ENCODE data around the gene ATOSA.

ATOSA gene

GRCh38 chr15:52679232-52680040, at the start of gene ATOSA:
Gene ATOSA, minus strand, starts transcription at chr15:52679388. Its CDS starts 1,367 bp downstream, at chr15:52678021.
- Mint-ChIP-seq H3K27me3 (no peaks in the 10 kb centered on the region), H3K4me1 (peaks cover 48% of the 10 kb centered on the region), H3K27ac (peak within 1 kb of the TSS; percentile 99), H3K4me3 (peak within 1 kb of the TSS; percentile 91), H3K36me3 (peaks cover 3% of the 10 kb centered on the region), H3K9me3 (no peaks in the 10 kb centered on the region)

GRCh38 chr15:52728899-52729298, 49.7 kb upstream of the ATOSA start:
- Mint-ChIP-seq H3K4me1 (peaks cover 26% of the 10 kb centered on the region), H3K27me3 (no peaks in the 10 kb centered on the region), H3K9me3 (no peaks in the 10 kb centered on the region), H3K36me3 (no peaks in the 10 kb centered on the region), H3K4me3 (no peak overlapping the region), H3K27ac (peak overlapping the region; percentile 48)

GRCh38 chr15:52727815-52728214, 48.6 kb upstream of the ATOSA start:
- Mint-ChIP-seq H3K9me3 (no peaks in the 10 kb centered on the region), H3K4me1 (peaks cover 26% of the 10 kb centered on the region), H3K27me3 (no peaks in the 10 kb centered on the region), H3K4me3 (no peak overlapping the region), H3K36me3 (no peaks in the 10 kb centered on the region), H3K27ac (no peak overlapping the region)

GRCh38 chr15:52726195-52726594, 47.0 kb upstream of the ATOSA start:
- Mint-ChIP-seq H3K4me1 (peaks cover 25% of the 10 kb centered on the region), H3K27me3 (no peaks in the 10 kb centered on the region), H3K36me3 (no peaks in the 10 kb centered on the region), H3K4me3 (no peak overlapping the region), H3K27ac (no peak overlapping the region), H3K9me3 (no peaks in the 10 kb centered on the region)

- H3K4me3 Mint-ChIP-seq, result no peak overlapping the region
- no peaks in the 10 kb centered on the region for H3K4me1 Mint-ChIP-seq
- H3K36me3 Mint-ChIP-seq, result no peaks in the 10 kb centered on the region
- no peaks in the 10 kb centered on the region for H3K27me3 Mint-ChIP-seq
- H3K27ac Mint-ChIP-seq, result no peak overlapping the region
- no peaks in the 10 kb centered on the region for H3K9me3 Mint-ChIP-seq
Observed at GRCh38 chr15:52718551-52718950, 39.4 kb upstream of the ATOSA start.

- Mint-ChIP-seq H3K36me3 (no peaks in the 10 kb centered on the region), H3K27ac (no peak overlapping the region), H3K27me3 (no peaks in the 10 kb centered on the region), H3K9me3 (no peaks in the 10 kb centered on the region), H3K4me1 (no peaks in the 10 kb centered on the region), H3K4me3 (no peak overlapping the region)
Observed at GRCh38 chr15:52717924-52718323, 38.7 kb upstream of the ATOSA start.

GRCh38 chr15:52717481-52717880, 38.3 kb upstream of the ATOSA start:
- Mint-ChIP-seq H3K27ac (no peak overlapping the region), H3K4me3 (no peak overlapping the region), H3K4me1 (no peaks in the 10 kb centered on the region), H3K27me3 (no peaks in the 10 kb centered on the region), H3K9me3 (no peaks in the 10 kb centered on the region), H3K36me3 (no peaks in the 10 kb centered on the region)

- H3K4me3 Mint-ChIP-seq, result no peak overlapping the region
- no peaks in the 10 kb centered on the region for H3K36me3 Mint-ChIP-seq
- no peak overlapping the region for H3K27ac Mint-ChIP-seq
- no peaks in the 10 kb centered on the region for H3K9me3 Mint-ChIP-seq
- H3K4me1 Mint-ChIP-seq, result no peaks in the 10 kb centered on the region
- no peaks in the 10 kb centered on the region for H3K27me3 Mint-ChIP-seq
Observed at GRCh38 chr15:52716536-52716935, 37.3 kb upstream of the ATOSA start.

GRCh38 chr15:52715411-52715810, 36.2 kb upstream of the ATOSA start:
- Mint-ChIP-seq H3K9me3 (no peaks in the 10 kb centered on the region), H3K27ac (no peak overlapping the region), H3K4me3 (no peak overlapping the region), H3K4me1 (no peaks in the 10 kb centered on the region), H3K36me3 (no peaks in the 10 kb centered on the region), H3K27me3 (no peaks in the 10 kb centered on the region)

GRCh38 chr15:52714968-52715367, 35.8 kb upstream of the ATOSA start:
- no peaks in the 10 kb centered on the region for H3K27me3 Mint-ChIP-seq
- H3K4me1 Mint-ChIP-seq, result no peaks in the 10 kb centered on the region
- H3K27ac Mint-ChIP-seq, result no peak overlapping the region
- no peaks in the 10 kb centered on the region for H3K9me3 Mint-ChIP-seq
- H3K4me3 Mint-ChIP-seq, result no peak overlapping the region
- H3K36me3 Mint-ChIP-seq, result no peaks in the 10 kb centered on the region

GRCh38 chr15:52710708-52711389, 31.7 kb upstream of the ATOSA start:
- no peaks in the 10 kb centered on the region for H3K4me1 Mint-ChIP-seq
- no peaks in the 10 kb centered on the region for H3K36me3 Mint-ChIP-seq
- H3K4me3 Mint-ChIP-seq, result no peak overlapping the region
- H3K27ac Mint-ChIP-seq, result no peak overlapping the region
- H3K27me3 Mint-ChIP-seq, result no peaks in the 10 kb centered on the region
- H3K9me3 Mint-ChIP-seq, result no peaks in the 10 kb centered on the region

GRCh38 chr15:52710050-52710707, 31.0 kb upstream of the ATOSA start:
- H3K27ac Mint-ChIP-seq, result no peak overlapping the region
- no peak overlapping the region for H3K4me3 Mint-ChIP-seq
- H3K36me3 Mint-ChIP-seq, result no peaks in the 10 kb centered on the region
- no peaks in the 10 kb centered on the region for H3K4me1 Mint-ChIP-seq
- no peaks in the 10 kb centered on the region for H3K27me3 Mint-ChIP-seq
- H3K9me3 Mint-ChIP-seq, result no peaks in the 10 kb centered on the region

- no peaks in the 10 kb centered on the region for H3K36me3 Mint-ChIP-seq
- H3K4me3 Mint-ChIP-seq, result no peak overlapping the region
- H3K4me1 Mint-ChIP-seq, result no peaks in the 10 kb centered on the region
- no peaks in the 10 kb centered on the region for H3K27me3 Mint-ChIP-seq
- H3K9me3 Mint-ChIP-seq, result no peaks in the 10 kb centered on the region
- H3K27ac Mint-ChIP-seq, result no peak overlapping the region
Observed at GRCh38 chr15:52709187-52709981, 30.2 kb upstream of the ATOSA start.

- Mint-ChIP-seq H3K9me3 (no peaks in the 10 kb centered on the region), H3K36me3 (no peaks in the 10 kb centered on the region), H3K4me1 (no peaks in the 10 kb centered on the region)
Observed at GRCh38 chr15:52706091-52706490, 26.9 kb upstream of the ATOSA start.

GRCh38 chr15:52702390-52702789, 23.2 kb upstream of the ATOSA start:
- Mint-ChIP-seq H3K27me3 (peaks cover 6% of the 10 kb centered on the region), H3K4me1 (no peaks in the 10 kb centered on the region), H3K4me3 (no peak overlapping the region), H3K36me3 (no peaks in the 10 kb centered on the region), H3K27ac (no peak overlapping the region), H3K9me3 (no peaks in the 10 kb centered on the region)

More at GRCh38 chr15:52706091-52706490, 26.9 kb upstream of the ATOSA start:
- no peak overlapping the region for H3K27ac Mint-ChIP-seq
- peaks cover 5% of the 10 kb centered on the region for H3K27me3 Mint-ChIP-seq
- H3K4me3 Mint-ChIP-seq, result no peak overlapping the region

All from activated naive CD4-positive, alpha-beta T cell treated with anti-CD3 and anti-CD28 coated beads, Interleukin-2, amount 50 U/mL, for 24 hours (primary cell).